ENCODE results near the gene SBK3.
"Not testable (repeated sequence)": the region's sequence is repeated elsewhere in the genome, so short reads cannot be mapped to it uniquely, and the experiment has no call there.

SBK3 gene

GRCh38 chr19:55504981-55505380, 40.4 kb downstream of the SBK3 start:
- Histone ChIP-seq H3K36me3 (ENCODE audit: control insufficient read depth, insufficient read depth, low read length) (peaks cover 4% of the 10 kb centered on the region), H3K9me3 (ENCODE audit: control insufficient read depth, low read length) (no peaks in the 10 kb centered on the region), H3K4me1 (ENCODE audit: control insufficient read depth, insufficient read depth, low read length, poor library complexity, severe bottlenecking) (no peaks in the 10 kb centered on the region), H3K27ac (ENCODE audit: low read depth, low read length, severe bottlenecking) (no peak overlapping the region), H3K4me3 (ENCODE audit: extremely low read depth, insufficient read depth, low read length, poor library complexity, severe bottlenecking) (no peak overlapping the region)
- WGBS, 2 experiments (ENCODE audit: insufficient coverage in 2 of 2): 85 to 89% methylated on average over 11 of the region's 11 CpGs

- 33 to 35% methylated on average over 9 to 10 of the region's 13 CpGs for WGBS, 2 experiments (ENCODE audit: insufficient coverage in 2 of 2)
- Histone ChIP-seq H3K9me3 (ENCODE audit: control insufficient read depth, low read length) (no peaks in the 10 kb centered on the region), H3K36me3 (ENCODE audit: control insufficient read depth, insufficient read depth, low read length) (peaks cover 5% of the 10 kb centered on the region), H3K4me3 (ENCODE audit: extremely low read depth, insufficient read depth, low read length, poor library complexity, severe bottlenecking) (peak overlapping the region; percentile 31), H3K4me1 (ENCODE audit: control insufficient read depth, insufficient read depth, low read length, poor library complexity, severe bottlenecking) (no peaks in the 10 kb centered on the region), H3K27ac (ENCODE audit: low read depth, low read length, severe bottlenecking) (no peak overlapping the region)
Measured at GRCh38 chr19:55504252-55504603, 41.1 kb downstream of the SBK3 start.

- Histone ChIP-seq H3K9me3 (ENCODE audit: control insufficient read depth, low read length) (no peaks in the 10 kb centered on the region), H3K4me3 (ENCODE audit: extremely low read depth, insufficient read depth, low read length, poor library complexity, severe bottlenecking) (peak overlapping the region; percentile 31), H3K36me3 (ENCODE audit: control insufficient read depth, insufficient read depth, low read length) (peaks cover 5% of the 10 kb centered on the region), H3K27ac (ENCODE audit: low read depth, low read length, severe bottlenecking) (no peak overlapping the region), H3K4me1 (ENCODE audit: control insufficient read depth, insufficient read depth, low read length, poor library complexity, severe bottlenecking) (no peaks in the 10 kb centered on the region)
- 33 to 35% methylated on average over 46 to 59 of the region's 64 CpGs for WGBS, 2 experiments (ENCODE audit: insufficient coverage in 2 of 2)
Measured at GRCh38 chr19:55503502-55504251, 41.7 kb downstream of the SBK3 start.

DNA sequence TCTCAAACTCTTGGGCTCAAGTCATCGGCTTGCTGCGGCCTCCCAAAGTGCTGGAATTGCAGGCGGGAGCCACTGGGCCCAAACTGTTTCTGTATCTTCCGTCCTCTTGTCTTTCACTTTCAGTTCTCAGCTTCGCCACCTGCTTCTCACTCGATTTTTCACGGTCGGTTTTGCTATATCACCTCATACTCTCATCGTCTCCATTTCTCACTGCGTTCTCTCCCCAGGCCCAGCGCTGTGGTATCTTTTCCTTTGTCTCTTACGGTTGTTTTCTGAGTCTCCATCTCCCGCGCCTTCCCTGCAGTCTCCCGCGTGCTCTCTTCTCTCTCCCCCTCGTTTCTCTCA, 42.2 kb downstream of the SBK3 start:
- H3K9me3 ChIP-seq (ENCODE audit: control insufficient read depth, low read length): no peaks in the 10 kb centered on the region
- no peak overlapping the region for H3K27ac ChIP-seq (ENCODE audit: low read depth, low read length, severe bottlenecking)
- 95 to 96% methylated on average over 16 to 17 of the region's 17 CpGs for WGBS, 2 experiments (ENCODE audit: insufficient coverage in 2 of 2)
- no peaks in the 10 kb centered on the region for H3K4me1 ChIP-seq (ENCODE audit: control insufficient read depth, insufficient read depth, low read length, poor library complexity, severe bottlenecking)
- H3K36me3 ChIP-seq (ENCODE audit: control insufficient read depth, insufficient read depth, low read length): peaks cover 5% of the 10 kb centered on the region
- H3K4me3 ChIP-seq (ENCODE audit: extremely low read depth, insufficient read depth, low read length, poor library complexity, severe bottlenecking): no peak overlapping the region

DNA sequence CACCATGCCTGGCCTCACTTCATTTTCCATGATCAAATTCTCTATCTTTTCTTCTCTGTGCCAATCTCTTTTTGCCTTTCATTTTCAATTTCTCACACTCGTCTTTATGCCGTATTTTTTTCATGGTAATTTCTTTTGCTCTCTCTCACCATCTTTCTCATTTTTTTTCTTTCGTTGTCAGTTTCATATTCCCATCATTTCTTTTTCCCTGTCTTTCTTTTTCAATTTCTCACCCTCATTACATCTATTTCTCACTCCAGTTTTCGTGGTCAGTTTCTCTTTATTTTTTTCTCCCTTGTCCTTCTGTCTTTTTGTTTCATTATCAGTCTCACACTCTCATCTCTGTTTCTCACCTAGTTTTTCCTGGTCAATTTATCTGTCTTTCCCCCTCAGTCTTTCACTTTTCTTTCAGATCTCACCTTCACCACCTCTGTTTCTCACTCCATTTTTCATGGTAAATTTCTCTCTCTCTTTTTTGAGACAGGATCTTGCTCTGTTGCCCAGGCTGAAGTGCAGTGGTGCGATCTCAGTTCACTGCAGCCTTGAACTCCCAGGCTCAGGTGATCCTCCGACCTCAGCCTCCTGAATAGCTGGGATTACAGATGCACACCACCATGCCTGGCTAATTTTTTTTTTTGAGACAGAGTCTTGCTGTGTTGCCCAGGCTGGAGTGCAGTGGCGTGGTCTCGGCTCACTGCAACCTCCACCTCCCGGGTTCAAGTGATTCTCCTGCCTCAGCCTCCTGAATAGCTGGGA, 43.0 kb downstream of the SBK3 start:
- no peak overlapping the region for H3K4me3 ChIP-seq (ENCODE audit: extremely low read depth, insufficient read depth, low read length, poor library complexity, severe bottlenecking)
- no peaks in the 10 kb centered on the region for H3K9me3 ChIP-seq (ENCODE audit: control insufficient read depth, low read length)
- no peak overlapping the region for H3K27ac ChIP-seq (ENCODE audit: low read depth, low read length, severe bottlenecking)
- peaks cover 5% of the 10 kb centered on the region for H3K36me3 ChIP-seq (ENCODE audit: control insufficient read depth, insufficient read depth, low read length)
- 92 to 93% methylated on average over 5 to 6 of the region's 9 CpGs for WGBS, 2 experiments (ENCODE audit: insufficient coverage in 2 of 2)
- no peaks in the 10 kb centered on the region for H3K4me1 ChIP-seq (ENCODE audit: control insufficient read depth, insufficient read depth, low read length, poor library complexity, severe bottlenecking)

GRCh38 chr19:55500368-55500952, 44.9 kb downstream of the SBK3 start:
- H3K4me3 ChIP-seq (ENCODE audit: extremely low read depth, insufficient read depth, low read length, poor library complexity, severe bottlenecking): no peak overlapping the region
- no peak overlapping the region for H3K27ac ChIP-seq (ENCODE audit: low read depth, low read length, severe bottlenecking)
- no peaks in the 10 kb centered on the region for H3K9me3 ChIP-seq (ENCODE audit: control insufficient read depth, low read length)
- WGBS, 2 experiments (ENCODE audit: insufficient coverage in 2 of 2): 92 to 96% methylated on average over 19 to 25 of the region's 26 CpGs
- no peaks in the 10 kb centered on the region for H3K4me1 ChIP-seq (ENCODE audit: control insufficient read depth, insufficient read depth, low read length, poor library complexity, severe bottlenecking)
- peaks cover 5% of the 10 kb centered on the region for H3K36me3 ChIP-seq (ENCODE audit: control insufficient read depth, insufficient read depth, low read length)

GRCh38 chr19:55498246-55498840, 47.0 kb downstream of the SBK3 start:
- Histone ChIP-seq H3K9me3 (ENCODE audit: control insufficient read depth, low read length) (no peaks in the 10 kb centered on the region), H3K27ac (ENCODE audit: low read depth, low read length, severe bottlenecking) (no peak overlapping the region), H3K4me1 (ENCODE audit: control insufficient read depth, insufficient read depth, low read length, poor library complexity, severe bottlenecking) (no peaks in the 10 kb centered on the region), H3K36me3 (ENCODE audit: control insufficient read depth, insufficient read depth, low read length) (peaks cover 5% of the 10 kb centered on the region), H3K4me3 (ENCODE audit: extremely low read depth, insufficient read depth, low read length, poor library complexity, severe bottlenecking) (no peak overlapping the region)
- WGBS, 2 experiments (ENCODE audit: insufficient coverage in 2 of 2): 78 to 88% methylated on average over 1 to 2 of the region's 2 CpGs

DNA sequence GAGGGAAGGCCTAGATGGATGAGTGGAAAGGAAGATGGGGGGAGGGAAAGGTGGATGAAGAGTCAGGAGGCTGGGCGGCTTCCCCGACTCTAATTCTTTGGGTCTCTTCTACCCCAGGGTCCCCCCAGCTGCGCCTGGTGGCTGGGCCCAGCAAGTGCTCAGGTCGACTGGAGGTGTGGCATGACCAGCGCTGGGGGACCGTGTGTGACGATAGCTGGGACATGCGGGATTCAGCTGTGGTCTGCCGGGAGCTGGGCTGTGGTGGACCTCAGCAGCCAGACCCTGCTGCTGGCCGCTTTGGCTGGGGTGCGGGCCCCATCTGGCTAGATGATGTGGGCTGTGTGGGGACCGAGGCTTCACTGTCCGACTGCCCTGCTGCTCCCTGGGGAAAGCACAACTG, 47.6 kb downstream of the SBK3 start:
- 90 to 93% methylated on average over 11 to 12 of the region's 13 CpGs for WGBS, 2 experiments (ENCODE audit: insufficient coverage in 2 of 2)
- H3K27ac ChIP-seq (ENCODE audit: low read depth, low read length, severe bottlenecking): no peak overlapping the region
- no peak overlapping the region for H3K4me3 ChIP-seq (ENCODE audit: extremely low read depth, insufficient read depth, low read length, poor library complexity, severe bottlenecking)
- peaks cover 5% of the 10 kb centered on the region for H3K36me3 ChIP-seq (ENCODE audit: control insufficient read depth, insufficient read depth, low read length)
- H3K4me1 ChIP-seq (ENCODE audit: control insufficient read depth, insufficient read depth, low read length, poor library complexity, severe bottlenecking): no peaks in the 10 kb centered on the region
- no peaks in the 10 kb centered on the region for H3K9me3 ChIP-seq (ENCODE audit: control insufficient read depth, low read length)

- H3K4me3 ChIP-seq (ENCODE audit: extremely low read depth, insufficient read depth, low read length, poor library complexity, severe bottlenecking); H3K27ac ChIP-seq (ENCODE audit: low read depth, low read length, severe bottlenecking); H3K36me3 ChIP-seq (ENCODE audit: control insufficient read depth, insufficient read depth, low read length); H3K9me3 ChIP-seq (ENCODE audit: control insufficient read depth, low read length); H3K4me1 ChIP-seq (ENCODE audit: control insufficient read depth, insufficient read depth, low read length, poor library complexity, severe bottlenecking): not testable (repeated sequence)
- WGBS, 2 experiments (ENCODE audit: insufficient coverage in 2 of 2): 79 to 85% methylated on average over 8 of the region's 10 CpGs
Measured at GRCh38 chr19:55496820-55497219, 48.5 kb downstream of the SBK3 start.

GRCh38 chr19:55495646-55496349, 49.5 kb downstream of the SBK3 start:
- no peak overlapping the region for H3K27ac ChIP-seq (ENCODE audit: low read depth, low read length, severe bottlenecking)
- no peaks in the 10 kb centered on the region for H3K4me1 ChIP-seq (ENCODE audit: control insufficient read depth, insufficient read depth, low read length, poor library complexity, severe bottlenecking)
- peaks cover 5% of the 10 kb centered on the region for H3K36me3 ChIP-seq (ENCODE audit: control insufficient read depth, insufficient read depth, low read length)
- no peaks in the 10 kb centered on the region for H3K9me3 ChIP-seq (ENCODE audit: control insufficient read depth, low read length)
- H3K4me3 ChIP-seq (ENCODE audit: extremely low read depth, insufficient read depth, low read length, poor library complexity, severe bottlenecking): no peak overlapping the region
- WGBS, 2 experiments (ENCODE audit: insufficient coverage in 2 of 2): 77 to 81% methylated on average over 8 to 9 of the region's 11 CpGs

Measured in mesodermal cell (in vitro differentiated cells).